ENCODE measurements around the gene HARS2.

GRCh38 chr5:140711794-140712193, 20.5 kb downstream of the HARS2 start:
- TF ChIP-seq ZNF384 (IDR thresholded peaks at IDR 0.05): no peak
- no peak for TF ChIP-seq CTBP1 (IDR thresholded peaks at IDR 0.05; ENCODE audit: borderline replicate concordance)
- TF ChIP-seq FOXK2 (IDR thresholded peaks at IDR 0.05): no peak
- TF ChIP-seq ARNT (IDR thresholded peaks at IDR 0.05): no peak
- no peak for TF ChIP-seq BHLHE40 (IDR thresholded peaks at IDR 0.05; ENCODE audit: borderline replicate concordance)
- no peak for TF ChIP-seq SP1 (IDR thresholded peaks at IDR 0.05)
- no peak for TF ChIP-seq HDGF (IDR thresholded peaks at IDR 0.05; ENCODE audit: borderline replicate concordance)

All from HEK293T (cell line).